ENCODE data around the gene SEMA3B. TPM values are rescaled to one million over a fixed set of nuclear protein-coding genes. Genes with fewer than 3 reads are reported as not detected.

SEMA3B gene
- total RNA-seq, 1 experiment from 2014 or later, result 0.43 TPM

DNA sequence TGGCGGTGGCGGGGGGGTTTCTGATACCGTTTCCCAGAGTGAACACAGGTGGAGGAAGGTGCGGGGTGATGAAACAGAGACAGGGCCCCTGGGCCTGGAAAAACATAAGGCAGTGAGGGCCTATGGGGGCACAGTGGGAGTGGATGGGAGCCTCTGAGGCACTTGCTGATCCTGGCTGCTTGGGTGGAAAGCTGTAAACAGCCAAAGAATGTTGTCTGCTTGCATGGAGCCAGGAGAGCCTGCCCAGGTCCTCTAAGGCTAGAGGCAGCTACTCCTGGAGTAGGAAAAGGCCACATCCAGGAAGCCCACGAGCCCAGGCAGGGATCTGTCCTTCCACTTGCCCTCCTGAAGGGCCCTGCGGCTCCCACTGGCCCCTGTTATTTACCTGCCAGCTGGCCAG lies 2.9 kb upstream of the SEMA3B start:
- no peak for DNase-seq (ENCODE audit: low spot score)
- ChIA-PET POLR2A (ENCODE audit: low non-redundant PET) (no interaction called here), CTCF (no interaction called here)
- no peak overlapping the region for H3K4me3 ChIP-seq (ENCODE audit: low read depth, low read length, poor library complexity, severe bottlenecking)
- no peaks in the 10 kb centered on the region for H3K27me3 ChIP-seq (replicated peaks; ENCODE audit: insufficient read depth, low read depth, low read length, poor library complexity)
- TF ChIP-seq, protein P1, sequence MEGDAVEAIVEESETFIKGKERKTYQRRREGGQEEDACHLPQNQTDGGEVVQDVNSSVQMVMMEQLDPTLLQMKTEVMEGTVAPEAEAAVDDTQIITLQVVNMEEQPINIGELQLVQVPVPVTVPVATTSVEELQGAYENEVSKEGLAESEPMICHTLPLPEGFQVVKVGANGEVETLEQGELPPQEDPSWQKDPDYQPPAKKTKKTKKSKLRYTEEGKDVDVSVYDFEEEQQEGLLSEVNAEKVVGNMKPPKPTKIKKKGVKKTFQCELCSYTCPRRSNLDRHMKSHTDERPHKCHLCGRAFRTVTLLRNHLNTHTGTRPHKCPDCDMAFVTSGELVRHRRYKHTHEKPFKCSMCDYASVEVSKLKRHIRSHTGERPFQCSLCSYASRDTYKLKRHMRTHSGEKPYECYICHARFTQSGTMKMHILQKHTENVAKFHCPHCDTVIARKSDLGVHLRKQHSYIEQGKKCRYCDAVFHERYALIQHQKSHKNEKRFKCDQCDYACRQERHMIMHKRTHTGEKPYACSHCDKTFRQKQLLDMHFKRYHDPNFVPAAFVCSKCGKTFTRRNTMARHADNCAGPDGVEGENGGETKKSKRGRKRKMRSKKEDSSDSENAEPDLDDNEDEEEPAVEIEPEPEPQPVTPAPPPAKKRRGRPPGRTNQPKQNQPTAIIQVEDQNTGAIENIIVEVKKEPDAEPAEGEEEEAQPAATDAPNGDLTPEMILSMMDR (conservative IDR thresholded peaks at IDR 0.05; ENCODE audit: low read depth, low read length), result no peak
- no peak for TF ChIP-seq EZH2 (IDR thresholded peaks at IDR 0.05; ENCODE audit: borderline replicate concordance, low read depth, low read length, poor library complexity, severe bottlenecking)
- H3K36me3 ChIP-seq (ENCODE audit: insufficient read depth, low read length, poor library complexity, severe bottlenecking), result no peaks in the 10 kb centered on the region
- peaks cover 20% of the 10 kb centered on the region for H3K4me1 ChIP-seq (ENCODE audit: insufficient read depth, low read length, poor library complexity, severe bottlenecking)
- H3K9me3 ChIP-seq (ENCODE audit: low read depth, low read length, poor library complexity, severe bottlenecking), result no peaks in the 10 kb centered on the region
- no TSS peak for BruUV-seq (replicated peaks)
- no peak overlapping the region for H3K27ac ChIP-seq (ENCODE audit: low read depth, low read length, poor library complexity, severe bottlenecking)
- intact Hi-C loops (cut with micrococcal nuclease; ENCODE audit: unreplicated experiment), result loop anchor here (10.0 kb wide), 1 partner anchor 141 kb away; no protein-coding TSS in a partner anchor

DNA sequence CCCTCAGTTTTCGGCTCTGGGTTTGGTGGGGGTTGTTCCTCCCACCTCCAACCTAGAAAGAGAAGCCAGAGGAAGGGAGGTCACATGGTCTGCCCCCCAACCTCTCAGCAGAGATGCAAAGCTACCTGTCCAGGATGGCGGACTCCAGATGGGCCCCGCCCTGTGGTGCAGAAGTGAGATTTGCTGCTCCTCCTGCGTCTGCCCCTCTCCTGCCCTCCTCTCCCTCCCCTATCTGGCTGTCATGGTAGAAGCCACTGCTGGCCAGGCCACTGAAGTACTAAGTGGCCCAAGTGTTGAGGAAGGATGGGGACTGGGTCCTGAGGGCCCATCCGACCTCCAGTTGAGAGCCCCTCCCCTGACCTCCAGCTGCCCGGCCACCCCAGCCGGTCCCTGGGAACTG lies 2.1 kb upstream of the SEMA3B start:
- peaks cover 20% of the 10 kb centered on the region for H3K4me1 ChIP-seq (ENCODE audit: insufficient read depth, low read length, poor library complexity, severe bottlenecking)
- ChIA-PET POLR2A (ENCODE audit: low non-redundant PET) (interaction anchor here (0.6 kb wide), 1 partner anchor 303 kb away, joined by 4 read pairs; no protein-coding TSS in a partner anchor), CTCF (no interaction called here)
- no peak overlapping the region for H3K27ac ChIP-seq (ENCODE audit: low read depth, low read length, poor library complexity, severe bottlenecking)
- H3K27me3 ChIP-seq (replicated peaks; ENCODE audit: insufficient read depth, low read depth, low read length, poor library complexity), result no peaks in the 10 kb centered on the region
- H3K4me3 ChIP-seq (ENCODE audit: low read depth, low read length, poor library complexity, severe bottlenecking), result no peak overlapping the region
- no peak for TF ChIP-seq EZH2 (IDR thresholded peaks at IDR 0.05; ENCODE audit: borderline replicate concordance, low read depth, low read length, poor library complexity, severe bottlenecking)
- TF ChIP-seq, protein P1 (conservative IDR thresholded peaks at IDR 0.05; ENCODE audit: low read depth, low read length), result no peak
- BruUV-seq (replicated peaks), result no TSS peak
- H3K9me3 ChIP-seq (ENCODE audit: low read depth, low read length, poor library complexity, severe bottlenecking), result no peaks in the 10 kb centered on the region
- no peak for DNase-seq (ENCODE audit: low spot score)
- H3K36me3 ChIP-seq (ENCODE audit: insufficient read depth, low read length, poor library complexity, severe bottlenecking), result no peaks in the 10 kb centered on the region
- intact Hi-C loops (cut with micrococcal nuclease; ENCODE audit: unreplicated experiment), result loop anchor here (10.0 kb wide), 1 partner anchor 142 kb away; no protein-coding TSS in a partner anchor

DNA sequence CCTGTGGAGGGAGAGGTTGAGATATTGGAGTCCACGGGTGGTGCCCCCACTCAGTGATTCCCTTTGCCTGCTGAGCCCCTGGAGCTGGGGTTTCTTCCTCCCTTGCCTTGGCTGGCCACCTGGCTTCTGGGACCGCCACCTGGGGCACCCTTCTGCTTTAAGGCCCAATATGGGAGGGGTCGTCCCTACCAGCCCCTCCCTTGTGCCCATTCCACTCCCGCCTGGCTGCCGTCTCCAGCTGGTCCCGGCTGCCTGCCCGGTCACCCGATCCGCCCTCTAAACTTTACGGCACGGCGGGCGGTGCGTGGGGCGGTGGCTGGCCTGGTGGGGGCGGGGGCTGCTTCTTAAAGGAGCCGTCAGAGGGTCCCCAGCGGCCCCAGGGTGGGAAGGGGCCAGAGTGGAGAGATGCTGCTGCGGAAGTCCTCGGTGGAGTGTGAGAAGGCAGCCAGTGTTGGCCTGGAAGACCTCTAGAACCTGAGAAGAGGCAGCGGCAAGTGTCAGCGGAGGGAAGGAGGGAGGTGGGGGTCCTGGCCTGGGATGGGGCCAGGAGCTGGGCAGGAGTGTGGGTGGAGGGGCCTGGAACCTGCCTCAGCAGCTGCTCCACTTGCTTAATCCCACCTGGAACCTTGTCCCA lies 1.6 kb upstream of the SEMA3B start:
- DNase-seq (ENCODE audit: low spot score), result no peak
- H3K27ac ChIP-seq (ENCODE audit: low read depth, low read length, poor library complexity, severe bottlenecking), result no peak overlapping the region
- no peaks in the 10 kb centered on the region for H3K36me3 ChIP-seq (ENCODE audit: insufficient read depth, low read length, poor library complexity, severe bottlenecking)
- H3K4me3 ChIP-seq (ENCODE audit: low read depth, low read length, poor library complexity, severe bottlenecking), result no peak overlapping the region
- H3K27me3 ChIP-seq (replicated peaks; ENCODE audit: insufficient read depth, low read depth, low read length, poor library complexity), result no peaks in the 10 kb centered on the region
- CTCF ChIA-PET, result no interaction called here
- POLR2A ChIA-PET (ENCODE audit: low non-redundant PET), result interaction anchor here (0.6 kb wide), 1 partner anchor 304 kb away, joined by 4 read pairs; no protein-coding TSS in a partner anchor
- TF ChIP-seq EZH2 (IDR thresholded peaks at IDR 0.05; ENCODE audit: borderline replicate concordance, low read depth, low read length, poor library complexity, severe bottlenecking), result no peak
- TF ChIP-seq, protein P1 (conservative IDR thresholded peaks at IDR 0.05; ENCODE audit: low read depth, low read length), result no peak
- H3K4me1 ChIP-seq (ENCODE audit: insufficient read depth, low read length, poor library complexity, severe bottlenecking), result peaks cover 20% of the 10 kb centered on the region
- no peaks in the 10 kb centered on the region for H3K9me3 ChIP-seq (ENCODE audit: low read depth, low read length, poor library complexity, severe bottlenecking)
- intact Hi-C loops (cut with micrococcal nuclease; ENCODE audit: unreplicated experiment), result loop anchor here (10.0 kb wide), 1 partner anchor 143 kb away; no protein-coding TSS in a partner anchor
- BruUV-seq (replicated peaks), result no TSS peak
